Stimulated activated CD4-positive, alpha-beta T cell treated with anti-CD3 and anti-CD28 coated beads, Interleukin-1b, Interleukin-23, amount 100 ng/mL, for 48 hours (primary cell): ENCODE data around the gene AMOTL2.

Source experiments
- DNase-seq: peaks from one replicate; pipeline ENCODE4 v3.0.0-alpha.2; 2020

AMOTL2 gene

GRCh38 chr3:134365766-134366065 lies 8.5 kb downstream of the AMOTL2 start:
- DNase-seq, result no peak

GRCh38 chr3:134364936-134365765 lies 9.1 kb downstream of the AMOTL2 start:
- DNase-seq, result no peak

GRCh38 chr3:134364061-134364935 lies 9.9 kb downstream of the AMOTL2 start:
- no peak for DNase-seq

- DNase-seq, result no peak
Measured at GRCh38 chr3:134363381-134363755, 10.9 kb downstream of the AMOTL2 start.

GRCh38 chr3:134362670-134363380 lies 11.4 kb downstream of the AMOTL2 start:
- no peak for DNase-seq

- DNase-seq, result no peak
Measured at GRCh38 chr3:134362221-134362620, 12.0 kb downstream of the AMOTL2 start.

GRCh38 chr3:134361162-134361835 lies 12.9 kb downstream of the AMOTL2 start:
- DNase-seq, result no peak

GRCh38 chr3:134360046-134360445 lies 14.2 kb downstream of the AMOTL2 start:
- no peak for DNase-seq

- no peak for DNase-seq
Measured at GRCh38 chr3:134359121-134360010, 14.9 kb downstream of the AMOTL2 start.

- no peak for DNase-seq
Measured at GRCh38 chr3:134357914-134358811, 16.1 kb downstream of the AMOTL2 start.

GRCh38 chr3:134357261-134357913 lies 16.9 kb downstream of the AMOTL2 start:
- no peak for DNase-seq

- DNase-seq, result no peak
Measured at GRCh38 chr3:134356411-134357040, 17.7 kb downstream of the AMOTL2 start.

- no peak for DNase-seq
Measured at GRCh38 chr3:134355416-134355815, 18.8 kb downstream of the AMOTL2 start.

GRCh38 chr3:134354612-134355251 lies 19.5 kb downstream of the AMOTL2 start:
- no peak for DNase-seq

- DNase-seq, result no peak
Measured at GRCh38 chr3:134353831-134354611, 20.2 kb downstream of the AMOTL2 start.

- no peak for DNase-seq
Measured at GRCh38 chr3:134353171-134353825, 20.9 kb downstream of the AMOTL2 start.

GRCh38 chr3:134352031-134352671 lies 22.1 kb downstream of the AMOTL2 start:
- no peak for DNase-seq
